H4 (cell line): Measurements from ENCODE around the gene NAB2. TPM values are rescaled to one million over a fixed set of nuclear protein-coding genes. Genes with fewer than 3 reads are reported as not detected.

ENCODE experiments used
- DNase-seq: peaks from one replicate; pipeline ENCODE4 v3.0.0-alpha.2; 2015; ENCODE audit warnings: low spot score
- total RNA-seq: library from RNA; depleted of rRNA; stranded (reverse); fragments of >200 nt; shearing (Covaris generic); gene quantifications from 2 replicates; pipeline ENCODE4 v1.2.3, GENCODE V29; 2014; rRNA removed

The NAB2 gene
- total RNA-seq, 1 experiment from 2014 or later = 16.5 TPM

GRCh38 chr12:57133013-57133569 lies 44.2 kb downstream of the NAB2 start:
- no peak for DNase-seq

GRCh38 chr12:57133916-57134315 lies 45.0 kb downstream of the NAB2 start:
- no peak for DNase-seq

- no peak for DNase-seq
These were observed 46.0 kb downstream of the NAB2 start for GRCh38 chr12:57134949-57135348.

- DNase-seq = no peak
These were observed 46.8 kb downstream of the NAB2 start for GRCh38 chr12:57135527-57136326.

- no peak for DNase-seq
These were observed 49.8 kb downstream of the NAB2 start for GRCh38 chr12:57138526-57139272.

- no peak for DNase-seq
These were observed 51.1 kb downstream of the NAB2 start for GRCh38 chr12:57139796-57140649.

- DNase-seq = no peak
These were observed 52.3 kb downstream of the NAB2 start for GRCh38 chr12:57141249-57141648.

GRCh38 chr12:57142121-57142520 lies 53.2 kb downstream of the NAB2 start:
- no peak for DNase-seq

GRCh38 chr12:57142727-57143126 lies 53.8 kb downstream of the NAB2 start:
- no peak for DNase-seq

GRCh38 chr12:57143454-57143853 lies 54.5 kb downstream of the NAB2 start:
- DNase-seq = no peak

Other genes starting within 250 kb of the NAB2 start
- gene SDR9C7, start 154.7 kb upstream of the NAB2 start, total RNA-seq = 0.14 TPM in 1 of 2 replicates, not detected in the other
- 0.25 TPM in 1 of 2 replicates, not detected in the other for gene RDH16, start 131.5 kb upstream of the NAB2 start, total RNA-seq
- gene ZBTB39, start 82.6 kb upstream of the NAB2 start, total RNA-seq = 3.4 and 3.8 TPM in 2 replicates
- not detected in 2 replicates for gene TAC3, start 72.6 kb upstream of the NAB2 start, total RNA-seq
- not detected in 2 replicates for gene MYO1A, start 39.0 kb upstream of the NAB2 start, total RNA-seq
- 10.5 and 18.0 TPM in 2 replicates for gene NEMP1, start 10.3 kb upstream of the NAB2 start, total RNA-seq
- gene STAT6, start 22.2 kb downstream of the NAB2 start, total RNA-seq = 9.3 and 17.9 TPM in 2 replicates
- 5.8 and 6.5 TPM in 2 replicates for gene LRP1, start 39.4 kb downstream of the NAB2 start, total RNA-seq
- gene LRP1-AS, start 58.5 kb downstream of the NAB2 start, total RNA-seq = not detected in 2 replicates
- gene NXPH4, start 127.7 kb downstream of the NAB2 start, total RNA-seq = 5.6 and 10.7 TPM in 2 replicates
- gene SHMT2, start 140.6 kb downstream of the NAB2 start, total RNA-seq = 250 and 269 TPM in 2 replicates
- not detected in 2 replicates for gene STAC3, start 162.1 kb downstream of the NAB2 start, total RNA-seq